ENCODE results near the gene POLR1D.
A peak's percentile ranks its signal among the peaks of the same experiment; 100 is the strongest.

The POLR1D gene

GRCh38 chr13:27601208-27601607 is 20.5 kb upstream of the POLR1D start:
- peaks cover 0 to 7% of the 10 kb centered on the region in 2 donors for H3K9me3 Mint-ChIP-seq
- no peaks in the 10 kb centered on the region for H3K27me3 Mint-ChIP-seq
- peaks cover 12% of the 10 kb centered on the region for H3K4me1 Mint-ChIP-seq
- no peak overlapping the region for H3K4me3 Mint-ChIP-seq
- DNase-seq (no peak), ATAC-seq (no peak)
- H3K27ac Mint-ChIP-seq: no peak overlapping the region

- H3K27ac Mint-ChIP-seq: no peak overlapping the region
- ATAC-seq (no peak), DNase-seq (no peak)
- no peak overlapping the region for H3K4me3 Mint-ChIP-seq
- peaks cover 12% of the 10 kb centered on the region for H3K4me1 Mint-ChIP-seq
- peaks cover 0 to 7% of the 10 kb centered on the region in 2 donors for H3K9me3 Mint-ChIP-seq
- no peaks in the 10 kb centered on the region for H3K27me3 Mint-ChIP-seq
Observed at GRCh38 chr13:27601803-27602202, 19.9 kb upstream of the POLR1D start.

- DNase-seq: no peak
- H3K27me3 Mint-ChIP-seq: no peaks in the 10 kb centered on the region
- peaks cover 24% of the 10 kb centered on the region for H3K4me1 Mint-ChIP-seq
- no peak for ATAC-seq
- no peak overlapping the region for H3K4me3 Mint-ChIP-seq
- peaks cover 0 to 7% of the 10 kb centered on the region in 2 donors for H3K9me3 Mint-ChIP-seq
- H3K27ac Mint-ChIP-seq: no peak overlapping the region
Observed at GRCh38 chr13:27605099-27605498, 16.6 kb upstream of the POLR1D start.

- H3K4me1 Mint-ChIP-seq: peaks cover 26% of the 10 kb centered on the region
- no peak for DNase-seq
- peaks cover 0 to 7% of the 10 kb centered on the region in 2 donors for H3K9me3 Mint-ChIP-seq
- ATAC-seq: no peak
- no peak overlapping the region for H3K27ac Mint-ChIP-seq
- no peaks in the 10 kb centered on the region for H3K27me3 Mint-ChIP-seq
- H3K4me3 Mint-ChIP-seq: no peak overlapping the region
Observed at GRCh38 chr13:27605610-27606200, 16.0 kb upstream of the POLR1D start.

- H3K27ac Mint-ChIP-seq: no peak overlapping the region
Observed at GRCh38 chr13:27607125-27607524, 14.6 kb upstream of the POLR1D start.

GRCh38 chr13:27613628-27614027 is 8.1 kb upstream of the POLR1D start:
- ATAC-seq (no peak), DNase-seq (no peak)
- no peaks in the 10 kb centered on the region for H3K27me3 Mint-ChIP-seq
- no peak overlapping the region for H3K4me3 Mint-ChIP-seq
- no peak overlapping the region for H3K27ac Mint-ChIP-seq
- peaks cover 42% of the 10 kb centered on the region for H3K4me1 Mint-ChIP-seq
- no peaks in the 10 kb centered on the region for H3K9me3 Mint-ChIP-seq

More at GRCh38 chr13:27607125-27607524, 14.6 kb upstream of the POLR1D start:
- DNase-seq (no peak), ATAC-seq (no peak)
- H3K27me3 Mint-ChIP-seq: no peaks in the 10 kb centered on the region
- H3K4me1 Mint-ChIP-seq: peaks cover 34% of the 10 kb centered on the region
- peaks cover 0 to 7% of the 10 kb centered on the region in 2 donors for H3K9me3 Mint-ChIP-seq
- H3K4me3 Mint-ChIP-seq: no peak overlapping the region

GRCh38 chr13:27617881-27618321 is 3.8 kb upstream of the POLR1D start:
- H3K9me3 Mint-ChIP-seq: no peaks in the 10 kb centered on the region
- H3K27me3 Mint-ChIP-seq: no peaks in the 10 kb centered on the region
- H3K4me1 Mint-ChIP-seq: peaks cover 34% of the 10 kb centered on the region
- H3K4me3 Mint-ChIP-seq: no peak overlapping the region
- no peak overlapping the region for H3K27ac Mint-ChIP-seq
- DNase-seq (no peak), ATAC-seq (no peak)

- peak overlapping the region; percentile 86 to 89 for H3K4me3 Mint-ChIP-seq
- peak overlapping the region in 1 of 2 donors; percentile 83 for H3K27ac Mint-ChIP-seq
- no peak for DNase-seq
- H3K4me1 Mint-ChIP-seq: peaks cover 42% of the 10 kb centered on the region
- ATAC-seq: no peak
- no peaks in the 10 kb centered on the region for H3K9me3 Mint-ChIP-seq
- no peaks in the 10 kb centered on the region for H3K27me3 Mint-ChIP-seq
Observed at GRCh38 chr13:27619093-27619727, 2.5 kb upstream of the POLR1D start.

- H3K9me3 Mint-ChIP-seq: no peaks in the 10 kb centered on the region
- peak overlapping the region; percentile 86 to 89 for H3K4me3 Mint-ChIP-seq
- DNase-seq (peak in 1 of 2 donors; percentile 43), ATAC-seq (peak; percentile 42)
- peak overlapping the region; percentile 45 to 83 for H3K27ac Mint-ChIP-seq
- peaks cover 49% of the 10 kb centered on the region for H3K4me1 Mint-ChIP-seq
- no peaks in the 10 kb centered on the region for H3K27me3 Mint-ChIP-seq
Observed at GRCh38 chr13:27619728-27620376, 1.8 kb upstream of the POLR1D start.

GRCh38 chr13:27620377-27621115 is 1.1 kb upstream of the POLR1D start, which contains the start of gene LNX2:
TSS of gene LNX2 (minus strand) at chr13:27620529. CDS start at chr13:27581703, 38,826 bp downstream.
- DNase-seq (peak; percentile 96 to 98), ATAC-seq (peak; percentile 93)
- no peaks in the 10 kb centered on the region for H3K9me3 Mint-ChIP-seq
- peaks cover 56% of the 10 kb centered on the region for H3K4me1 Mint-ChIP-seq
- H3K27ac Mint-ChIP-seq: peak within 1 kb of the TSS; percentile 94 to 98
- peak within 1 kb of the TSS; percentile 86 to 89 for H3K4me3 Mint-ChIP-seq
- no peaks in the 10 kb centered on the region for H3K27me3 Mint-ChIP-seq

GRCh38 chr13:27621116-27621365 is 651 bp upstream of the POLR1D start:
- peak overlapping the region; percentile 86 to 89 for H3K4me3 Mint-ChIP-seq
- ATAC-seq: no peak
- H3K27ac Mint-ChIP-seq: peak overlapping the region; percentile 94 to 98
- H3K27me3 Mint-ChIP-seq: no peaks in the 10 kb centered on the region
- DNase-seq: no peak
- H3K9me3 Mint-ChIP-seq: no peaks in the 10 kb centered on the region
- H3K4me1 Mint-ChIP-seq: peaks cover 61% of the 10 kb centered on the region

GRCh38 chr13:27622102-27622820 is 569 bp downstream of the POLR1D start:
- no peaks in the 10 kb centered on the region for H3K27me3 Mint-ChIP-seq
- DNase-seq (no peak), ATAC-seq (no peak)
- H3K9me3 Mint-ChIP-seq: no peaks in the 10 kb centered on the region
- H3K4me1 Mint-ChIP-seq: peaks cover 72% of the 10 kb centered on the region
- H3K4me3 Mint-ChIP-seq: peak overlapping the region; percentile 82 to 98
- peak overlapping the region; percentile 92 to 98 for H3K27ac Mint-ChIP-seq

- H3K27ac Mint-ChIP-seq: no peak overlapping the region
- no peaks in the 10 kb centered on the region for H3K9me3 Mint-ChIP-seq
- DNase-seq: no peak
- no peaks in the 10 kb centered on the region for H3K27me3 Mint-ChIP-seq
- peak overlapping the region; percentile 82 to 98 for H3K4me3 Mint-ChIP-seq
- H3K4me1 Mint-ChIP-seq: peaks cover 72% of the 10 kb centered on the region
- no peak for ATAC-seq
Observed at GRCh38 chr13:27622881-27623280, 1.2 kb downstream of the POLR1D start.

GRCh38 chr13:27624071-27624470 is 2.4 kb downstream of the POLR1D start:
- ATAC-seq (no peak), DNase-seq (no peak)
- Mint-ChIP-seq H3K4me3 (no peak overlapping the region), H3K4me1 (peaks cover 64% of the 10 kb centered on the region), H3K9me3 (no peaks in the 10 kb centered on the region), H3K27me3 (no peaks in the 10 kb centered on the region), H3K27ac (no peak overlapping the region)

GRCh38 chr13:27625839-27626238 is 4.1 kb downstream of the POLR1D start:
- Mint-ChIP-seq H3K27me3 (no peaks in the 10 kb centered on the region), H3K27ac (no peak overlapping the region), H3K4me3 (no peak overlapping the region), H3K4me1 (peaks cover 69% of the 10 kb centered on the region), H3K9me3 (no peaks in the 10 kb centered on the region)
- ATAC-seq: no peak
- DNase-seq: no peak

Measured in stimulated activated naive CD8-positive, alpha-beta T cell treated with anti-CD3 and anti-CD28 coated beads, Interleukin-15, amount 100 ng/mL, for 72 hours (primary cell).